SK-N-SH treated with all-trans-retinoic acid at 6 μM for 48 hours (cell line): ENCODE data around the gene MRPS22.

Experiments used
- ESRRG ChIP-seq: fragments of 250-450 bp; sonication (Bioruptor Pico); IDR thresholded peaks from 2 replicates; pipeline ENCODE4 v1.6.1; 2021; ENCODE audit warnings: mild to moderate bottlenecking
- GLIS3 ChIP-seq: fragments of 250-450 bp; sonication (Bioruptor Pico); IDR thresholded peaks from 2 replicates; pipeline ENCODE4 v1.5.0; 2020; ENCODE audit warnings: mild to moderate bottlenecking, moderate library complexity
- PATZ1 ChIP-seq: fragments of 250-450 bp; sonication (Bioruptor Pico); IDR thresholded peaks from 2 replicates; pipeline ENCODE4 v1.8.0; 2020; ENCODE audit warnings: mild to moderate bottlenecking, moderate library complexity, borderline replicate concordance
- RARB ChIP-seq: fragments of 250-450 bp; sonication (Bioruptor Pico); IDR thresholded peaks from 2 replicates; pipeline ENCODE4 v1.8.0; 2021; ENCODE audit warnings: mild to moderate bottlenecking, moderate library complexity
- TOX ChIP-seq: fragments of 250-450 bp; sonication (Bioruptor Pico); IDR thresholded peaks from 2 replicates; pipeline ENCODE4 v1.8.0; 2021; ENCODE audit warnings: mild to moderate bottlenecking, moderate library complexity, borderline replicate concordance
- TSHZ2 ChIP-seq: fragments of 250-450 bp; sonication (Bioruptor Pico); IDR thresholded peaks from 2 replicates; pipeline ENCODE4 v1.5.0; 2020; ENCODE audit warnings: mild to moderate bottlenecking, moderate library complexity
- ZFP3 ChIP-seq: fragments of 250-450 bp; sonication (Bioruptor Pico); IDR thresholded peaks from 2 replicates; pipeline ENCODE4 v1.5.0; 2020; ENCODE audit warnings: mild to moderate bottlenecking, moderate library complexity
- ZFP30 ChIP-seq: fragments of 450-650 bp; formaldehyde crosslinking; IDR thresholded peaks from 2 replicates; pipeline ENCODE4 v1.5.0; 2022; ENCODE audit warnings: mild to moderate bottlenecking, moderate library complexity
- ZNF8 ChIP-seq: fragments of 450-650 bp; formaldehyde crosslinking; IDR thresholded peaks from 2 replicates; pipeline ENCODE4 v1.5.0; 2020; ENCODE audit warnings: mild to moderate bottlenecking, moderate library complexity

GRCh38 chr3:139388077-139388476, 44.3 kb downstream of the MRPS22 start:
- TF ChIP-seq PATZ1 (CRISPR knock-in tag) (no peak), ESRRG (CRISPR knock-in tag) (no peak), TSHZ2 (no peak), GLIS3 (CRISPR knock-in tag) (no peak), ZFP3 (CRISPR knock-in tag) (no peak), RARB (CRISPR knock-in tag) (no peak), ZFP30 (CRISPR knock-in tag) (no peak), TOX (CRISPR knock-in tag) (no peak), ZNF8 (no peak)
